LHCN-M2 (cell line): ENCODE data around the gene ZC3H12C. TPM values are rescaled to one million over a fixed set of nuclear protein-coding genes. Genes with fewer than 3 reads are reported as not detected.

ENCODE experiments used
- DNase-seq: peaks from one replicate; pipeline ENCODE4 v3.0.0-alpha.2; 2012; ENCODE audit warnings: low read depth
- total RNA-seq: library from RNA; depleted of rRNA; stranded (reverse); fragments of >200 nt; gene quantifications from 2 replicates; pipeline ENCODE4 v1.2.3, GENCODE V29; 2014

ZC3H12C gene
- total RNA-seq, 1 experiment from 2014 or later: 13.4 TPM

- DNase-seq: peak; percentile 79
These were observed 54.9 kb downstream of the ZC3H12C start for GRCh38 chr11:110147962-110148709.

GRCh38 chr11:110148775-110149744, 55.9 kb downstream of the ZC3H12C start:
- DNase-seq: peak; percentile 71

GRCh38 chr11:110152199-110152598, 59.0 kb downstream of the ZC3H12C start:
- no peak for DNase-seq

DNA sequence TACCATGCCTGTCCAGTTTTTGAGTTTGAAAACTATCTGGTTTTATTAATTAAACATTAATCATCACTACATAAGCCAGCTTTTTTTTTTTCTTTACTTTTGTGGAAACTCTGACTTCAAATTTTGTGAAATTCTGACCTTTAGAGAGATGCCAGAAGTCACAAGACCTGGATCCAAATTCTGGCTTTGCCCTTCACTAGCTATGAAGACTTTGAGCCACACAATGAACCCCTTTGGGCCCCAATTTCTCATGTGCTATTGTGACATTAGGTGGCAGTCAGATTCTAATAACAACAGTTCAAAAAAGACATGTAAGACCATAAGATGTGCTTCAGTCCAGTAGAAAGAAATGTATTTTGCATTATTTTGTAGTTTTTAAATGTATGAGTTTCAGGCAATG, 60.3 kb downstream of the ZC3H12C start:
- no peak for DNase-seq

DNA sequence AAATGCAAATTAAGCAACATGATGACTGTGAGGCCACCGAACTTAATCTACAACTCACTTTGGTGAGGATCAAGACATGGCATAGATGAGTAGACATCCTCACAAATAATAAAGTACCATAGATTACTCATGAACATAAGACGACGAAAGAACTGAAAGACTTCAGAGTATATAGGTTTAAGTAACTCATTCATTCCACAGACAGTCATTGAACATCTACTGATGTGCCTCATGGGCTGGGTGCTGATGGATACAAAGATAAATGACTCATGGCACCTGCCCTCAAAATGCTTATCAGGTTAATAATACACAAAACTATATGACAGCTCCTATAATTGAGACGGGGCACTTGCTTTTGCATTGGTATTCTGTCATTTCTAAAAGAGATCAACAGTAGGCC, 63.3 kb downstream of the ZC3H12C start:
- DNase-seq: no peak

DNA sequence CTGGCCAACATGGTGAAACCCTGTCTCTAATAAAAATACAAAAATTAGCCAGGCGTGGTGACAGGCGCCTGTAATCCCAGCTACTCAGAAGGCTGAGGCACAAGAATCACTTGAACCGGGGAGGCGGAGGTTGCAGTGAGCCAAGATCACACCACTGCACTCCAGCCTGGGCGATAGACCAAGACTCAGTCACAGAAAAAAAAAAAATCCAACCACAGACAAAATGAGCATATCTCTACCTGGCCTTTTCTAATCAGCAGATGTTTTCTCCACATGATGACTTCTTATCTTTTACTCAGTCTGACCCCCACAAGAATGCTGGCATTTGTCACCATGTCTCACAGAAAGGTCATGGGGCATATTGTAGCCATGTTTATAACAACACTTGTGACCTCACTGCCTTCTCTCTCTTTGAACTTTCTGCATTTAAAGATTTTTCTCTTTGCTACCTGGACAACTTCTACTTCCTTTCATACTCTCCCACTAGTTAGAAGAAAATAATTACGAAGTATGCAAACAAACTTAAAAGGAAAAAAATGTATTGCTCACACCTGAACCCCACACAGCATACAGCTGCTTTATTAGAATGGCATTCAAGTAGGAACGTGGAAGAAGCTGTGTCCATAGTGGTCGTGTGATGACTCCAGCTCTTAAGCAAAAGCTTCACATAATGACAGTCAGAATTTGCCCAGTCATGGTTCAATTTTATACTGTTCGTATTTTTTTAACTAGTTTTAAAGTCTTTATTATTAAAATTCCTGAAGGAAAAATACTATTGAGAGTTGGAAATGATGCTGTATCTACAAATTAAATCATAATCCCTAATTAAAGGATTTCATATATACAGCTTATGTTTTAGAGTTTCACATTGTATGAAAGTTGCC, 65.4 kb downstream of the ZC3H12C start:
- no peak for DNase-seq

GRCh38 chr11:110159476-110159875, 66.3 kb downstream of the ZC3H12C start:
- no peak for DNase-seq

DNA sequence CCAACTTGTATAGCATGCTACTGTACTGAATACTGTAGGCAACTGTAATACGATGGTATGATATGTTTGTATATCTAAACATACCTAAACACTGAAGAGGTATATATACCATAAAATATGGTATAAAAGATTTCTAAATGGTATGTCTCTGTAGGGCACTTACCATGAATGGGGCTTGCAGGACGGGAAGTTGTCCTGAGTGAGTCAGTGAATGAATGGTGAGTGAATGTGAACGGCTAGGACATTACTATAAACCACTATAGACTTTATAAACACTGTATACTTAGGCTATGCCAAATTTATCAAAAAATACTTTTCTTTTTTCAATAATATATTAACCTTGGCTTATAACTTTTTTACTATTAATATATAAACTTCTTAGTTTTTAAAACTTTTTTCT, 66.8 kb downstream of the ZC3H12C start:
- no peak for DNase-seq

DNA sequence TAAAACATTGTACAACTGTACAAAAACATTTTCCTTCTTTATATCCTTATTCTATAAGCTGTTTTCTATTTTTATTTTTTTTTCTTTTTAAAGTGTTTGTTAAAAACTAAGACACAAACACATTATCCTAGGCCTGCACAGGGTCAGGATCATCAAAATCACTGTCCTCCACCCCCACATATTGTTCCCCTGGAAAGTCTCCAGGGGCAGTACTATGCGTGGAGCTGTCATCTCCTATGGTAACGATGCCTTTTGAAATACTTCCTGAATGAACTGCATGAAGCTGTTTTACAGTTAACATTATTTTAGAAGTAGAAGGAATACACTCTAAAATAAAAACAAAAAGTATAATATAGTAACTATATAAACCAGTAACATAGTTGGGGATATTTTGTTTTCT, 67.2 kb downstream of the ZC3H12C start:
- DNase-seq: no peak

DNA sequence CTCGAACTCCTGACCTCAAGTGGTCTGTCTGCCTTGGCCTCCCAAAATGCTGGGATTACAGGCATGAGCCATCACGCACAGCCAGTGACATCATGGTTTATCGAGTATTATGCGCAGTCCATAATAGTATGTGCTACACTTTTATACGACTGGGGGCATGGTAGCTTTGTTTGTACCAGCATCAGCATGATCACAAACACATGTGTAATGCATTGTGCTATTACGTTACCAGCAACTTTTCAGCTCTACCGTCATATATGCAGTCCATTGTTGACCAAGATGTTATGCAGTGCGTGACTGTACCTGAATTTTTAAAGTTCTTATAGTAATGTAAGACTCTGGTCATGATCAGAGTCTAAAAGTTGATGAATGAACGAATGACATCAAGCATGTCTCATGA, 67.9 kb downstream of the ZC3H12C start:
- DNase-seq: no peak

GRCh38 chr11:110162216-110162615, 69.0 kb downstream of the ZC3H12C start:
- no peak for DNase-seq

DNA sequence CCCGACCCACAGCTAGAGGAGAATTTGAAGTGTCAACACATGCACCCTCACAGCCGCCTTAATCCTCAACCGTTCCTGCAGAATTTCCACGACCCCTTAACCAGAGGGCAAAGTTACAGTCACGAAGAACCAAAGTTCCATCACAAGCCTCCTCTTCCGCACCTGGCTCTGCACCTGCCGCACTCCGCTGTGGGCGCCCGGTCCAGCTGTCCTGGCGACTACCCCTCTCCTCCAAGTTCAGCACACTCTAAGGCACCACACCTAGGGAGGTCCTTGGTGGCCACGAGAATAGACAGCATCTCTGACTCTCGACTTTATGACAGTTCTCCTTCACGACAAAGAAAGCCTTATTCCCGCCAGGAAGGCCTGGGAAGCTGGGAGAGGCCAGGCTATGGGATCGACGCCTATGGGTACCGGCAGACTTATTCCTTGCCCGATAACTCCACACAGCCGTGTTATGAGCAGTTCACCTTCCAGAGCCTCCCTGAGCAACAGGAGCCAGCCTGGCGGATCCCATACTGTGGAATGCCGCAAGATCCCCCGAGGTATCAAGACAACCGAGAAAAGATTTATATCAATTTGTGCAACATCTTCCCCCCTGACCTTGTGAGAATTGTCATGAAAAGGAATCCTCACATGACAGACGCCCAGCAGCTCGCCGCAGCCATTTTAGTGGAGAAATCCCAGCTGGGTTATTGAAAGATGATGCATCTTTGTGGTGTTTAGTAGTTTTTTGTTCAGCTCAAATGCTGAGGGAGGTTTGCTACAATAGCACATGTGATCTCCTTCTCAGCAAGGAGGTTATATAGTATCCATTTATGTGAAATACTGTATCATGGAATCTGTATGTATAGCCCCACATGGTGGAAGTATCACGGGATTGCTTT, 72.1 kb downstream of the ZC3H12C start:
- no peak for DNase-seq

DNA sequence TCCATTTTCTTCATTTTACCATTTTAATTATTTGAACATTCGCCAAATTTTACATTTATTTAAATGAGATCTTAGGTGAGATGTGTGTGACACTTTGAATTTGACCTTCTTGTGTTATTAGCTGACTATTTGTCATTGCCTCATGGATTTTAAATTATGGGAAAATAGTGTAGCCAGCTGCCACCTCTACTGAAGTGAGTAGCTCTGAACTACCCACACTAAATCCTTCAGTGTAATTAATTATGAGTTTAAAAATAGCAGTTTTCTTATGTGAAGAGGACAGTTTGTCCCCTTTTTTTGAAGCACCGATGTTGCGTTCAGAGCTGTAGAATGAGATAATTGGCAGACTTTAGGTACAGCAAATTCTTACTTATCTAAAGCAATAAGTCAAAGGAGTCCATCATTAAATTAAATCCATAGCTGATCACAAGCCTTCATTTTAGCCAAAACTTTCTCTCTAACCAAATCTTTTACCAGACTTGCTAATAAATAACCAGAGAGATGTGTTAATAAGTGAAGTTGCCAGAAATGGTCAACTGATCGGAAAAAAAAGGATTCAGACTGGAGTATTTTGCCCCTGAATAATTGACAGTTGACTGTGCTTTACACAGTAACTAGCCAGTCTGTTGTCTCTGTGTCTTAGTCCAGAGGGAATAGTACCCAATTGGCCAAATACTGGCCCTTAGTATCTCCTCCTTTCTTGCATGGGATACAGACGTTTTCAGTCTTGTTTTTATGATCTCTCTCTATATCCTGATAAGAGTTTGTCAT, 75.0 kb downstream of the ZC3H12C start:
- DNase-seq: no peak

DNA sequence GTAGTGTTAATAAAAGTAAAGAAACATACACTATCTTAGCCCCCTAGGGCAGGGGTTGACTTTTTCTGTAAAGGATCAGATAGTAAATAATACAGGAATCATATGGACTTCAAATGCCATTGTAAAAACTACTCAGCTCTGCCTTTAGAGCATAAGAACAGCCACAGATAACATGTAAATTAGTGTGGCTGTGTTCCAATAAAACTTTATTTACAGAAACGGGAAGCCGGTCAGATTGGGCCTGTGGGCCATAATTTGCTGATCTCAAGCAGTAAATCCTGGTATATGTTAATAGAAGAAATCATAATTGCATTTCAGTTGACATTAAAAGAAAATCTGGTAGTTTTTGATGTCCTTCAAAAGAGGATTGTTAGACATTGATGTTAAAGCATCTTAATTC, 76.5 kb downstream of the ZC3H12C start:
- no peak for DNase-seq

GRCh38 chr11:110172468-110173065, 79.4 kb downstream of the ZC3H12C start:
- DNase-seq: no peak

GRCh38 chr11:110173811-110174644, 80.8 kb downstream of the ZC3H12C start:
- peak; percentile 63 for DNase-seq

GRCh38 chr11:110174645-110175310, 81.6 kb downstream of the ZC3H12C start:
- no peak for DNase-seq
